ENCODE measurements around the gene XRCC1.
"Not testable (repeated sequence)": the region's sequence is repeated elsewhere in the genome, so short reads cannot be mapped to it uniquely, and the experiment has no call there.

Gene XRCC1

GRCh38 chr19:43598445-43599240 is 23.3 kb upstream of the XRCC1 start:
- no peak for DNase-seq

- no peak for DNase-seq
Observed at GRCh38 chr19:43597876-43598275, 22.5 kb upstream of the XRCC1 start.

DNA sequence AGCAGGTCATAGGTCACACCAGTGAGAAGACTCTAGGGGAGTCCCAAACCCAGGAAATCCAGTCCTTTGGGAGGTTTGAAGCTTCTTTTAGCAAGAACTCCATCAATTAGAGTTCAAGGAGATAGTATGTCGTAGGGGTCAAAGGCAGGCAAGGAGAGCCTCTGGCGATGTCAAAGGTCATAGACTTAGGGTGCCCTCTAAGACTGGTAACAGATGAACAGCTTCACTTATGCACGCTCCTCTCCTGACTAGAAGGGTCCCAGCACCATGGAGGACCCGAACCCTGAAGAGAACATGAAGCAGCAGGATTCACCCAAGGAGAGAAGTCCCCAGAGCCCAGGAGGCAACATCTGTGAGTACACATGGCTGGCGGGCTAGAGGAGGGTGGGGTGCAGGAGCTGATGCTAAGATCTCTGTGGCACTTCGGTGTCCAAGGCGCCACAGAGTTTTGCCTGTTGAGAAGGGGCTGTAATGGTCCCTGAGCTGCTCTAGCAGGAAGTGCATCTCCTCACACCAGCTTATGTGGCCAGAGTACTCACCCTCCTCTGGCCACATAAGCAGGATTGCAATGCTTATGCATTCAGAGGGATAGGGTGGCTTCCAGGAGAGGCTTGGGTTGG is 21.6 kb upstream of the XRCC1 start:
- no peak for DNase-seq

- peak; percentile 99 to 100 for DNase-seq
Observed at GRCh38 chr19:43595999-43596841, 20.9 kb upstream of the XRCC1 start, which contains the start of the genes IRGQ and ZNF576. IRGQ (minus strand) TSS chr19:43596134; CDS start chr19:43595338, 796 bp downstream. ZNF576 (plus strand) TSS chr19:43596595; CDS start chr19:43597109, 514 bp downstream.

- DNase-seq = no peak
Observed at GRCh38 chr19:43595605-43595998, 20.3 kb upstream of the XRCC1 start.

DNA sequence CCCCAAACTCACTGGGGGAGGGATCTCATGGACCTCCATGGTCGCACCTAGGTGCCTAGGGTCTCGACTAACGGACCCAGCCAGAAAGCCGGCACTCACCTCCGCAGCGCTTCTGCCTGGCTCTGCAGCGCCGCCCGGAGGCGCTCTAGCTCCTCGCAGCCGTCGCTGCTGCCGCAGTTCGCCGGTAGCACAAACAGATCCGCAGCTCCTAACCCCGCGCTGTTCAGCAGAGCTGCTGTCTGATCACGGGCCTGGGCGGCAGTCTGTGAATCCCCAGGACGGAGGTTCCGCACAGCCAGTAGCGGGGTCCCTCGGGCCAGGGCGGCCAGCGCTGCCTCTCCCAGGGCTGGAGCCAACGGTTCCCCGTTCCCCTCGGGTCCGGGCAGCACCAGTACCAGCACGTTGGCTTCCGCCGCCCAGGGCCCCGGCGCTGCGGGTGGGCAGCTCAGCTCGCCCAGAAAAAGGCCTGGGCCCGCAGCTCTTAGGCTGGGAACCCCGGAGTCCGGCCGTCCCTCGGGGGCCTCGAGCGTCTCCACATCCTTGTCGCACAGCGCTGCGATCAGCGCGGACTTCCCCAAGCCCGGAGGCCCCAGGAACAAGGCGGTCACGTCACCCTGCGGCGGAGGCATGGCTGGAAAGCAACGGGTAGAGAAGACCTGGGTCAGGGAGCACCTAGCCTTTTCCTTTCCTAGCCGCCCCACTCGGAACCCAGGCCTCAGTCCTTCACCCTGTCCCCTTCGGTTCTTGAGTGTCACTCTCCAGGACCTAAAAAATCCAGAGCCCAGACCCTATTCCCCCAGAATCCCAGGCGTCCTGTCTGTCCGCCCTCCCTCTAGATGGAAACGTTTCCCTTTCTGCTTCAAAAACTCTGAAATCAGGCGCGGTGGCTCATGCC is 19.6 kb upstream of the XRCC1 start:
- peak in 1 of 2 experiments; percentile 67 for DNase-seq

DNA sequence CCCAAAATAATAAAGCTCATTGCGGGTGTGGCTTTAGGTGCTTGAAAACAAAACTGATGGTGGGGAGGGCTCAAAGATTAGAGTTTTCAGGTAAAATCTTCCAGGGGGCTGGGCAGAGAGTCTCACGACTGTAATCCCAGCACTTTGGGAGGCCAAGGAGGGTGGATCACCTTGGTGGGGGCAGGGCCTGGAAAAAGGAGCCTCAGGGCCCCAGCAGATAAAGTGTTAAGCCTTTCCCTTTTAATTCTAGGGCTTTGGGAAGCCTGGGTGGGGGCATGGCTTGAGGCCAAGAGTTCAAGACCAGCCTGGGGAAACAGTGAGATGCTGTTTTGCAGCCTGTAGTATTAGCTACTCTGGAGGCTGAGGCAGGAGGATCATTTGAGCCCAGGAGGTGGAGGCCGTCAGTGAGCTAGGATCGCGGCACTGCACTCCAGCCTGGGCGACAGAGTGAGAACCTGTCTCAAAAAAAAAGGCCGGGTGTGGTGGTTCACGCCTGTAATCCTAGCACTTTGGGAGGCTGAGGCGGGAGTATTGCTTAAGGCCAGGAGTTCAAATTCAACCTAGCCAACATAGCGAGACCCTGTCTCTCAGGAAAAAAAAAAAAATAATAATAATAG is 18.9 kb upstream of the XRCC1 start:
- no peak for DNase-seq

DNA sequence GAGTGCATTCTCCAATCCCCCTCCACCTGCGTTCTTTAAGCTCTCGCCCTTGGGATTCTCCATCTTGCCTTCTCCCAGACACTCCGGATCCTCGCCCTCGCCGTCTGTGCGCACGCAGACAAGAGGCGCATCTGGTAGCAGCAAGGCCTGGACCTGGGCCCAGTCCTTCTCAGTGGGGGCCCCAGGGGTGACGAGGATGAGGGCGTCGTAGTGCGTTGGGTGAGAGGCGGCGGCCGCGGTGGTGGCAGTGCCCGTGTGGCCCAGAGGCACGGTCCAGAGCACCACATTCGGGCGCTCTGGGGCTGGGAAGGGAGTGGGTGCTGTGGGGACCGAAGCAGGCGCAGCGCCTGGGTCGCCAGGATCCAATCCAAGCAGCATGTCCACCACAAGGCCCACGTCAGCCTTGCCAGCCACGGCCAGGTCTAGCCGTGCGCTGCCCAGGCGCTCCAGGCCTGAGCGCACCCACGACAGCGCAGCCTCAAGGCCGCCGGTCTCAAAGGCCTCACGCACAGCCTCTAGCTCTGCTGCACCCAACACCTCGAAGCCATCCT is 17.5 kb upstream of the XRCC1 start:
- no peak for DNase-seq

DNA sequence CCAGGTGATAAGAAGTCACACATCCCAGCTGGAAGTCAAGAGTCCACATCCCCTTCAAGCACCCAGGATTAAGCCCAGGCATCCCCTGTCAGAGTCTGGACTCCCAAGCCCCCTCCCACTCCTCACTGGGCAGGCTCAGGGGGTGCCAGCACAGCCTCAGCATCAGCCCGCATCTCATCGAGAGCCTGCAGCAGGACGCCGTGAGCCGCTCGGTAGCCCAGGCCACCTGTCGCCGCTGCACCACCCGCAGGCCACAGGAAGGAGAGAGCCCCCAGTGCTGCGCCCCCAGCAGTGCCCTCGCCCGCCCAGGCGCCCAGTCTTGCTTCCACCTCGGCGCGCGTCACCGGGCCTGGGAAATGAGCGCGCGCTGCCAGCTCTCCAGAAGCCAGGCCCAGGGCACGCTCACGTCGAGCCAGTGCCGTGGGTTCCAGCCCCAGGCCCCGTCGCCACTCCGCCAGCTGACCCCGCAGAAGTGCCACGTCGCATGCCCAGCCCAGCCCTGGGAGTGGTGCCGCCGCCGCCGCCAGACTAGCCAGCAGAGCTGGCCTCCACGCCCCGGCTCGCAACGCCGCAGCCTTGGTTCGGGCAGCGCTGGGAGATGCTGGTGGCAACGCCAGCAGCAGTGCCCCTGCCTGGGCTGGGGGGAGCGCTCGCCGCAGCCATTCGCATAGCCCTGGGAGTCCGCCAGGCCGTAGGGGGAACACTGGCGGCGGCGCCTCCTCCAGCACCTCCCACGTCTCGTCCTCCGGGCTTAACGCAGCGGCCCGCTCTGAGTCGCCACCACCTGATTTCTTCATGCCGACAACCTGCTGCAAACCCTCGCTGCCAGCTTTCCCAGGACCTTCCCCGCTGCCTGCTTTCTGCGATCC is 16.8 kb upstream of the XRCC1 start:
- no peak for DNase-seq

DNA sequence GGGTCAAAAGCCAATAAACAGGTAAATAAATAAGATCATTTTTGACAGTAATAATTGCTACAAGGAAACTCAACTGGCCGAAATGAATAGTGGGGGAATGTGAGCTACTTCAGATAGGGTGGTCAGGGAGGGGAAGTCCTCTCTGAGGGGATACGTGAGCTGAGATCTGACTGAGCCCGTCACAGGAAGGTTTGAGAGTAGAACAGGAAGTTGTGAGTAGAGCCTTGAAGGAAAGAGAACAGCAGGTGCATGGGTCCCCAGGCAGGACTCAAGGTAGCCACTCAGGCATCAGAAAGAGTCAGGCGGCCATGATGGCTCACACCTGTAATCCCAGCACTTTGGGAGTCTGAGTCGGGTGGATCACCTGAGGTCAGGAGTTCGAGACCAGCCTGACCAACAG is 14.4 kb upstream of the XRCC1 start:
- no peak for DNase-seq

- no peak for DNase-seq
Observed at GRCh38 chr19:43589277-43589676, 13.9 kb upstream of the XRCC1 start.

- not testable (repeated sequence) for DNase-seq
Observed at GRCh38 chr19:43587029-43587428, 11.7 kb upstream of the XRCC1 start.

DNA sequence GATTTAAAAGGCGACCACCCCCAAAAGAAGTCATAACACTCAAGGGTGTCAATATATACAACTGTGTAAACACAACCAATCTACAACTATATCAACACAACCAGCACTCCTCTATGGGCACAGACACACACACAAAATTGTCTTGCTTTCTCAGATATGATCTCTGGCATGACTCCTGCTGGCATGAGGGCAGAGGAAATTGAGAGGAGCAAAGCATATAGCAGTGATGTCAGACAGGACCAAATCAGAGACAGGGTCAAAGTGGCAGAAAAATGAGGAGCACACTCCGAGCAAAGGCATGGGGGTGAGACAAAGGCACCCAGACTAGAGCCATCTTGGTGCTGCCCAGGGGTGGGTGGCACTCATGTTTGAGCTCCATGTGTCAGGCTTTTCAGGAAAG is 11.0 kb upstream of the XRCC1 start:
- no peak for DNase-seq

GRCh38 chr19:43584484-43584883 is 9.2 kb upstream of the XRCC1 start:
- DNase-seq = no peak

DNA sequence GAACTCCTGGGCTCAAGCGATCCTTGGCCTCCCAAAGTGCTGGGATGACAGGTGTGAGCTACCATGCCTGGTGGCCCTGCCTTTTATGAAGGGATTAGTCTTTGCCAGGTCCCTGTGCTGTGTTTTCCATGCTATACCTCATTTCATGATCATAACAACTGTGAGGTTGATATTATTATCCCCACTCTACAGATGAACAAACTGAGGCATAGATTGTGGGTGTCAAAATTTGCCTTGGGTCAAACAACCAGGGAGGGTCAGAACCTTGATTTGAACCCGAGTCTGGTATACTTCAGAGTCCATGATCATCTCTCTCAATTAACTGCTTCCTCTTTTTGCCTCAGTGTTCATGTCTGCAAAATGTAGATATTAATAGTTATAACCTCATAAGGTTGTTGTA is 7.2 kb upstream of the XRCC1 start:
- no peak for DNase-seq

GRCh38 chr19:43581467-43581866 is 6.1 kb upstream of the XRCC1 start:
- DNase-seq = no peak

DNA sequence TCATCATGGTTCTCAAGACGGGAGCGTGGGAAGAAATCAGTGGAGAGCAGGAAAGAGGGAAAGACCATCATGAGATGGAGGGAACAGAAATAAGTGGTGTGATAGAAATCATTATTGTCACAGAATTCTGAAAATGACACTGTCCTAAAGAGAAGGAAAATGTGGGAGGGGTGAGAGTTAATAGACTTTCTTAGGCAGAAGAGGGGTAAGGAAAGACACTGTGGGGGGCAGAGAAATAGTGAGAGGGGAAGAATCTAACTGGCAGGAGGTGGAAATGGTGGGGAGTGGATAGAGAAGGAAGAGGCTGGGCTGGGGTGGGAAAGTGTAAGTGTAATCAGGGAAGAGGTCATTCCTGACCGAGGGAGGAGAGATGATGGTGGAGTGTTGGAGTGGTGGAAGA is 3.5 kb upstream of the XRCC1 start:
- no peak for DNase-seq

DNA sequence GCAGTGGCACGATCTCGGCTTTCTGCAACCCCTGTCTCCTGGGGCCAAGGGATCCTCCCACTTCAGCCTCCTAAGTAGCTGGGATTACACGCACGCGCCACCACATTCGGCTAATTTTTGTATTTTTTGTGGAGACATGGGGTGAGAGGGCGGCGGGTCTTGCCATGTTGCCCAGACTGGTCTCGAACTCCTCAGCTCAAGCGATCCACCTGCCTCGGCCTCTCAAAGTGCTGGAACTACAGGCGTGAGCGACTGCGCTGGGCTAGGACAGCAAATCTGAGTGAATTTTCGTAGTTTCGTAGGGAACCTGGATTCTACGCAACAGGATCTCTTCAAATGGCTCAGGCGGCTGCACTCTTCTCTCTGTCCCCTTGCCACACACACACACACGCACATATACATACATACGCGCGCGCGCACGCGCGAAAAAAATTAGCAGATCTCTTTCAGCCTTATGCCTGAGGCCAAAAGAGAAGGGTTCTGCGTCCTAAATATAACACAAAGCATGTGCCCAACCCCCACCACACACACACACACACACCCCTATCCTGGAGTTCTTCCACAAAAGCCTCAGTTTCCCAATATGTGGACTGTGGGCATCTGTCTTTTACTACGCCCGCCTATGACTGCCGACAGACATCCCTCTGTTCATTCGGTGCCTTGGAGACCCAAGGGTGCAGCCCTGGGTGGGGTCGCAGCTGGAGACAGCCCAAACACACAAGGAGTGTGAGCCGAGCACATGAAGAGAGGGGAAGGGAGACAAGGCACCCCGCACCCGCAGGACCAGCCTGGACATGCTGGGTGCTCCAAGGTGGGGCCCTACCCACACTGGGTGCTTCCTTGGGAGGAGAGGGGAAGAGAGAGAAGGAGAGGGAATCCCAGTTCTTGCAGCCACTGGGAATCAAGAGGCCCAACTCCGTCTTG is 890 bp upstream of the XRCC1 start:
- no peak for DNase-seq

DNA sequence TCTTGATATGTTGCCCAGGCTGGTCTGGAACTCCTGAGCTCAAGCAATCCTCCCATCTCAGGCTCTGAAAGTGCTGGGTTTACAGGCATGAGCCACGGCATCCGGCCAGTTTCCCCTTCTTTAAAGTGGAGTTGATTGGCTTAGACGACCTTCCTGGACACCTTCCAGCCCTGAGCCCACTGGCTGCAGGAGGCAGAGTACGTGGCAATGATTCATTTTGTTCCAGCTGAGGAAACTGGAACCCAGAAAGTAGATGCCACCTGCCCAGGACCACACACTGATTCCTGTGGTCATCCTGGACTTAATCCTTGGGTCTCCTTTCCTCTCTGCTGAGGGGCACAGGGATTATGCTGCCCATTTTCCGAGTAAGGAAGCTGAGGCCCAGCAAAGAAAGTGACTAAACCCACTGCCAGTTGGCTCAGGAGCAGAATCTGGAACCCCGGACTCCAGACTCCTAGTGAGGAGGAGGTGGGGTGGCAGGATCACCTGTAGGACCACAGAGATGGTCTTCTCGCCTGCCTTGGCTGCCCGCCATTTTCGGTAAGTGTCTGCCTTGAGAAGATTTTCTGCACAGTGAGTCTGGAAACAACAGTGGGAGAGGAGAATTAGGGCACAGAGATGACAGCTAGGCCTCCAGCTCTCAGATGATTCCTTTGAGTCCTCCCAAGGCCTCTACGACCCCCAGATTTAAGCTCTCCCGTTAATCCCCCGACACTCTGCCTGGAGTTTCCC is 737 bp downstream of the XRCC1 start:
- no peak for DNase-seq
